Activated CD4-positive, alpha-beta T cell treated with anti-CD3 and anti-CD28 coated beads for 24 hours (primary cell): ENCODE measurements around the gene DOLK.

ENCODE experiments used
- DNase-seq, 2 donors: peaks; one replicate each; pipeline ENCODE4 v3.0.0-alpha.2; 2020; ENCODE audit warnings: low read depth in 2 of 2

The DOLK gene

DNA sequence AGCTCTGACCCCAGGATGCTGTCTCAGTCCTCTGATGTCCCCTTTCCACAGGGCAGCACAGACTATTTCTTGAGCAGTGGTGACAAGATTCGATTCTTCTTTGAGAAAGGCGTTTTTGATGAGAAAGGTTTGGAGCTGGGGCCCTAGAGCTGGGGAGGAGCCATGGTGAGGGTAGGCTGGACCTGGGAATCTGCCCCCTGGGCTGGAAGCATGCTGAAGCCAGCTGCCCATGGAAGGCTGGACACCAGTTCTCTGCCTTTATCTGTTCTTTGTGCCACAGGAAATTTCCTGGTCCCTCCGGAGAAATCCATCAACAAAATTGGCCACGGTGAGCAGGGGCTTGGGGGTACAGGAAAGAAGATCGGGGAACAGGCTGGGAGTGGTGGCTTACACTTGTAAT is 13.7 kb downstream of the DOLK start:
- no peak for DNase-seq

DNA sequence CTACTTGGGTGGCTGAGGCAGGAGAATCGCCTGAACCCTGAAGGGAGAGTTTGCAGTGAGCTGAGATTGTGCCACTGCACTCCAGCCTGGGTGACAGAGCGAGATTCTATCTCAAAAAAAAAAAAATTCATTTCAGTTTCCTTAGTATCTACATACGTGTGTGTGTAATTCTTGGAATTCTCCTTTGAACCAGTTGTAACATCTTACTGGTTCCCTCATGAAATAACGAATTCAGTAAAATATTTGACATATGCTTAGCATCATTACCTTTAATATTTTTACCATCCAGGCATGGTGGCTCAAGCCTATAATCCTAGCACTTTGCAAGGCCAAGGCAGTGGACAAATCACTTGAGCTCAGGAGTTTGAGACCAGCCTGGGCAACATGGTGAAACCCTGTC is 17.8 kb downstream of the DOLK start:
- no peak for DNase-seq

DNA sequence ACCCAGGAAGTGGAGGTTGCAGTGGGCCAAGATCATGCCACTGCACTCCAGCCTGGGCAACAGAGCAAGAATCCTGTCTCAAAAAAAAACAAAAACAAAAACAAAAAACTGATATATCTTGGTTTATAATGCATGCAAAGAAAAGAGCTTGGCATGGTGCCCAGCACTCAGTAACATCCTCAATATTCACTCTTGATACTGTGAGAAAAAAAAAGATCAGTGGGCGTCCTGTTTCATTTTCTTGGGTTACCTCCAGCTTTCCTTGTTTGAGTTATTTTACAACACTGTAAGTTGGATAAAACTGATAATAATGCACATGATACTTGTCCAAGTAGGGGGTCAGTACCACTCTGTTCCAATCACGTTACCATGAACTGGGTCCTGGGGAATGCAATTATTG is 18.8 kb downstream of the DOLK start:
- DNase-seq, result no peak

DNA sequence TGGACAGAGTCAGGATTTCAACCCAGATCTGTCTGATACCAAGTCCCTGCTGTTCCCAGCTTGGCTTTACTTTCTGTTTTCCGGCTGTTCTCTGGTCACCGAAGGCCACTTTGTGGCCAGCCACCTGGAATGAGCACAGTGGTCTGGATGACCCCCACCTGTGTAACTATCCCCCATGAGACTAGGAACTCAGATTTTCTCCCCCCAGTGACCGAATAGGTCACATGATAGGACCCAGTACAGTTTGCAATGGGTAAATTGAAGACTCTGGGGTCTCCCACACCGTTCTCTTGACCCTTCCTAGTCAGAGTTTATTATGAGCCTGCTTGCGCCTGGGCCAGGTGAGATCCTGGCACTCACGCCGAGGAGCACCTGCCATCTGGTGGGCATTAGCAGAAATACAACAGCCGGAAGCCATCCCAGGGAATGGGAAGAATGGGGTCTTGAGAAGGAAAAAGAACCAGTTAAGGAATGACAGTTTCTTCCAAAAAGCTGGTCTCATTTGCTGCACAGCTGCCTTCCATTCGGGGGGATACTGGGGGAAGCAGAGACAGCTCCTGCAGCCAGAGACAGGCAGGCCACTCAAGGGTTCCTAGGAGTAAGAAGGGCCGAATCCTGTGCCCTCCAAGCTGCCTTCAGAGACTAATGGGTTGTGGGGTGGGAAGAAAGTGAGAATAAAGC is 19.5 kb downstream of the DOLK start:
- DNase-seq, result peak; percentile 27 to 33

DNA sequence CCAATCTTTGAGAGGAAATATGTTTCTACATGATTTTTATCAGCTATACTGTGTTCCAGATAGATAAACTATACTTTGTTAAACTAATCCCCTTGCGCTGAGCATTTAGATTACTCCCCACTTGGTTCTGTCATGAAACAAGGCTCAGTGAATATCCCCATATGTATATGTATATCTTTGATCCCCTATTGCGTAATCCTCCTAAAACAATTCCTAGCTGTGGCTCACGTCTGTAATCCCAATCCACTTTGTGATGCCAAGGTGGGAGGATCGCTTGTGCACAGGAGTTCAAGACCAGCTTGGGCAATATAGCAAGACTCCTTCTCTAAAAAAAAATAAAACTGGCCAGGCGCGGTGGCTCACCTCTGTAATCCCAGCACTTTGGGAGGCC is 23.9 kb downstream of the DOLK start:
- DNase-seq, result no peak

DNA sequence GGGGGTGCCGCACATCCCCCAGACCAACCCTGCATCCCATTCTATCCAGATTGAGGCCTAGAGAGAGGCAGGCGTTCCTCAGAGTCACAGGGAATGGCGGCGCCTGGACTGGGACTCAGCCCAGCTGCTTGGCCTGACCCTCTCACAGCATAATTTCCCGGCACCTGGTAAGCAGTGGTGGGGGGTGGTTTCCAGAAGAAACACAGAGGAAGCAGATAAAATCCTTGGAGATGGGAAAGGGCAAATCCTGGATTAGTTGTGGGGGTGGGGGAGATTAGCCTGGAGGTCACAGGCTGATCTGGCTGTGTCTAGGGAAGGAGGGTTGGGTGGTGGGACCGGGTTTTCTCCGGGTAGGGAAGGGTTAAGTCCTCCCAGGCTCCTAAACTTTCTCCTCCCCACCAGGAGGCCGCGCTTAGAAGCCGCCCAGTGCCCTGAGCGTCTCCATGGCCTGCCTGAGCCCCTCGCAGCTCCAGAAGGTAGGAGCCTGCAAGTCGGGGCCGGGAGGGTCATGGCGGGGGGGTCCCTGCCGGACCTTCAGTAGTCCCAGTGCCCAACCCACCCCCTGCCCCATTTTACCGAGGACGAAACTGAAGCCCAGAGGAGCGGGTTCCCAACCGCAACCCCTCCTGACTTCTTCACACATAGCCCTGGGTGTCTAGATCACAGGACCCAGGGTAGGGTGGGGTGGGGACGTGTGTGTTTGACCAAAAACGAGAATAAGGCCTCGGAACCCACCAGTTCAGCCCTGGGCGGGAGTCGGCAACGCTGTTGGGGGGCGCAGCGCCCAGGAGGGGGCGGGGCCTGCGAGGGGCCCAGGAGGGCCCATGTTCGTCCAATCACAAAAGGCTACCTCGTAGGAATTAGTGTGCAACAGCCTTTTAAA is 25.3 kb downstream of the DOLK start:
- no peak for DNase-seq

DNA sequence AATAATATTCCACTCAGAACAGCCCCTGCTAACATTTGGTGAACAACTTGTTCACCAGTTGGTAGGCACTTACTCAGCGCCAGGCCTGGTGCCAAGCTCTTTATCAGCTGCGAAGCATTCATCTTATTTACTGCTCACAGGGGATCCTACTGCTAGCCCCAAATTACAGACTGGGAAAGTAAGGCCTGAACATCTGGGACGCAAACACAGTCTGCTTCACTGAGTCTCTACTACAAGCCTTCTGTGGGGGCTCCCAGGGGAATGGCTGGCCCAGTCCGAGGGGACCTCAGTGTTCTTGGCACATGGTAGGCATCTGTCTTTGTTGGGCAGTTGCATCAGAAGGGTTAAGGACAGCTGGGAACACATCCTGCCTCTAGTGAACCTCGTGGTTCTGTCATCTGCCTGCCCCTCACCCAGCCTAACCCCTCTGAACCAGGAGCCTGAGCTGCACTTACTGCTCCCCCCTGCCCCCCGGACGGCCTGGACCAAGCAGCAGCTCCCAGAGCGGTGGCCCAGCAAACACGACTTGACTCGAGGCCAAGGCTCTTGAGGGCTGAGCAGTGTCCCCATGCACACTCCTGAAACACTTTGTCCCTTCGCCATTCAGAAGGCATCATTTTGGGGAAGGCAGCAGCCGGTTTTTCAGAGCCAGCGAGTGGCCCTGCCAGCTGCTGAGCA is 26.9 kb downstream of the DOLK start, which contains the start of gene PHYHD1:
TSS of gene PHYHD1 (plus strand) at position 602 of the 678 bp plus-strand sequence. CDS start 1,342 bp downstream, outside the sequence.
- DNase-seq, result no peak

DNA sequence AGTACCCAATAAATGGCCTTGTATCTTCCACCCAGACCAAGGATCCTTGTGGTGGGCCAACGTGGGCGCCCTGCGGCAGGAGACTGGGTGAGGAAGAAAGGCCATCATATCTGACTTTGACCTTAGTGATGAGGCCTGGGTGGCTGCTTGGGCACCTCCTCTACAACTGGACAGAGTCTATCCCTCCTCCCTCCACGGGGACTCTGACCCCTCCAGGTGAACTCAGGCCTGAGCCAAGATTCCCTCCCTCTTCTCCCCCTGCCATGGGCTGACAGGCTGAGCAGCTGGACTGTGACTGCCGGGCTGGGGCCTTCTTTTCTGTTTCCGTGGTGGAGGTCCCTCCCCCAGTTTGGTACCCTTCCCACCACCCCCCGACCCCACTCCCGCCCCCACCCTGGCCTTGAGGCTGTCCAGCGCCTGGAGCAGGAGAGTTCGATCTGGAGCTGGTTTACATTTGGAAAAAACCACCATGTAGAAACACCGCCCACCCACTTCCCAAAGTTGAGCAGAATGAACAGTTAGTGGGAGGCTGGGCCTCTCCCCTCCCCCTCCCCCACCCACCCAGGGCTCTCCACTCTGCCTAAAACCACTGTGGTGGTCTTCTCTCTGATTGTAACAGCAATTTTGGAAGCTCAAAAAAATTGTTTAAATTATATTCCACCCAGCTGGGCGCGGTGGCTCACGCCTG is 27.9 kb downstream of the DOLK start:
- DNase-seq, result no peak

DNA sequence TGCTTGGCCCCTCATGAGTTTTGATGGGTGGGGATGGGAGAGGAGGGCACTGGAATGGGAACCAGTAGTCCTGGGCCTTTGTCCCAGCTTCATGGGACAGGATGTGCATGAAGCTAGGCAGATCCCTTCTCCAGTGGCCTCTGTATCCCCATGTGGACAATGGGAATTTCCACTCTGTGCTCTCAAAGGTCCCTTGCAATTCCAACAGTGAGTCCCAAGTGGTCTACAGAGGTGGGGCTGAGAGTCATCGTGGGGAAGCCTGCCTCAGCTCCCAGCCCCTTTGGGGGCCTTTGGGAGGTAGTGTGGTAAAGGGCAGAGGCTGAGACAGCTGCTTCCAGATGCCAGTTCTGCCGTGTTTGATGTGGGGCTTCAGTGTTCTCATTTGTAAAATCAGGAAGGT is 28.5 kb downstream of the DOLK start:
- DNase-seq, result no peak

DNA sequence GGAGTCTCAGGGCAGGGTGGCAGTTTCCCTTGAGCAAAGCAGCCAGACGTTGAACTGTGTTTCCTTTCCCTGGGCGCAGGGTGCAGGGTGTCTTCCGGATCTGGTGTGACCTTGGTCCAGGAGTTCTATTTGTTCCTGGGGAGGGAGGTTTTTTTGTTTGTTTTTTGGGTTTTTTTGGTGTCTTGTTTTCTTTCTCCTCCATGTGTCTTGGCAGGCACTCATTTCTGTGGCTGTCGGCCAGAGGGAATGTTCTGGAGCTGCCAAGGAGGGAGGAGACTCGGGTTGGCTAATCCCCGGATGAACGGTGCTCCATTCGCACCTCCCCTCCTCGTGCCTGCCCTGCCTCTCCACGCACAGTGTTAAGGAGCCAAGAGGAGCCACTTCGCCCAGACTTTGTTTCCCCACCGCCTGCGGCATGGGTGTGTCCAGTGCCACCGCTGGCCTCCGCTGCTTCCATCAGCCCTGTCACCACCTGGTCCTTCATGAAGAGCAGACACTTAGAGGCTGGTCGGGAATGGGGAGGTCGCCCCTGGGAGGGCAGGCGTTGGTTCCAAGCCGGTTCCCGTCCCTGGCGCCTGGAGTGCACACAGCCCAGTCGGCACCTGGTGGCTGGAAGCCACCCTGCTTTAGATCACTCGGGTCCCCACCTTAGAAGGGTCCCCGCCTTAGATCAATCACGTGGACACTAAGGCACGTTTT is 30.1 kb downstream of the DOLK start:
- no peak for DNase-seq

DNA sequence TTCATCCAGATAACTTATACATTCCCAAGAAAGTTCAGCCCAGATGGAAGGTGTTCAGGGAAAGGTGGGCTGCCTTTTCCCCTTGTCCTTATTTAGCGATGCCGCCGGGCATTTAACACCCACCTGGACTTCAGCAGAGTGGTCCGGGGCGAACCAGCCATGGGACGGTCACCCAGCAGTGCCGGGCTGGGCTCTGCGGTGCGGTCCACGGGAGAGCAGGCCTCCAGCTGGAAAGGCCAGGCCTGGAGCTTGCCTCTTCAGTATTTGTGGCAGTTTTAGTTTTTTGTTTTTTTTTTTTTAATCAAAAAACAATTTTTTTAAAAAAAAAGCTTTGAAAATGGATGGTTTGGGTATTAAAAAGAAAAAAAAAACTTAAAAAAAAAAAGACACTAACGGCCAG is 30.7 kb downstream of the DOLK start:
- DNase-seq, result no peak

DNA sequence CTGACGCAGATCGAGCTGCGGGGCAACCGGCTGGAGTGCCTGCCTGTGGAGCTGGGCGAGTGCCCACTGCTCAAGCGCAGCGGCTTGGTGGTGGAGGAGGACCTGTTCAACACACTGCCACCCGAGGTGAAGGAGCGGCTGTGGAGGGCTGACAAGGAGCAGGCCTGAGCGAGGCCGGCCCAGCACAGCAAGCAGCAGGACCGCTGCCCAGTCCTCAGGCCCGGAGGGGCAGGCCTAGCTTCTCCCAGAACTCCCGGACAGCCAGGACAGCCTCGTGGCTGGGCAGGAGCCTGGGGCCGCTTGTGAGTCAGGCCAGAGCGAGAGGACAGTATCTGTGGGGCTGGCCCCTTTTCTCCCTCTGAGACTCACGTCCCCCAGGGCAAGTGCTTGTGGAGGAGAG is 31.2 kb downstream of the DOLK start:
- DNase-seq, result no peak

DNA sequence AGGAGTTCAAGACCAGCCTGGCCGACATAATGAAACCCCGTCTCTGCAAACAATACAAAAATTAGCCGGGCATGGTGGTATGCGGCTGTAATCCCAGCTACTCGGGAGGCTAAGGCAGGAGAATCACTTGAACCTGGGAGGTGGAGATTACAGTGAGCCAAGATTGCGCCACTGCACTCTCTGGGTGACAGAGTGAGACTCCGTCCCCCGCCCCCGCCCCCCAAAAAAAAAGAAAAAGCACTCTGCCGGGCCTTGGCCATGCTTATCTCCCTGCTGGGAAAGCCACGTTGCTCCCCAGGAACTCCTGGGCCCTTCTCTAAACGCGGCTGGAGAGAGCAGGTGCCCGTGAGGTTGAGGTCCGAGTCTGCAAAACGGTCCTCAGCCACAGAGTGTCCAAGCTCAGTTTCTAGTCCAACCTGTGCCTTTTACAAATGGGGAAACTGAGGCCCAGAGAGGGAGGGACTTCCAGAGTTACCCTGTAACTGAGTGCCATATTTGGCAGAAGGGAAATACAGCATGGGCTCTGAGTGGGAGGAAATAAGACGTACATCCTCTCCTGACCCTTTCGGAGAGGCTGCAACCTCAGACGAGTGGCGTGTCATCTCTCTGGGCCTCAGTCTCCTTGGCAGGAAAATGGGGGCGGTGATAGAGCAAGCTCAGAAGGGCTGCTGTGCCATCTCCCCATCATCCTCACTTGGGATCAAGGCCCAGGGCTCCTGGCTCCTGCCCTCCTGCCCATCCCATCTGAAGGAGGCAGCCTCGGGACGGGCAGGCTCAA is 33.2 kb downstream of the DOLK start:
- DNase-seq, result no peak

DNA sequence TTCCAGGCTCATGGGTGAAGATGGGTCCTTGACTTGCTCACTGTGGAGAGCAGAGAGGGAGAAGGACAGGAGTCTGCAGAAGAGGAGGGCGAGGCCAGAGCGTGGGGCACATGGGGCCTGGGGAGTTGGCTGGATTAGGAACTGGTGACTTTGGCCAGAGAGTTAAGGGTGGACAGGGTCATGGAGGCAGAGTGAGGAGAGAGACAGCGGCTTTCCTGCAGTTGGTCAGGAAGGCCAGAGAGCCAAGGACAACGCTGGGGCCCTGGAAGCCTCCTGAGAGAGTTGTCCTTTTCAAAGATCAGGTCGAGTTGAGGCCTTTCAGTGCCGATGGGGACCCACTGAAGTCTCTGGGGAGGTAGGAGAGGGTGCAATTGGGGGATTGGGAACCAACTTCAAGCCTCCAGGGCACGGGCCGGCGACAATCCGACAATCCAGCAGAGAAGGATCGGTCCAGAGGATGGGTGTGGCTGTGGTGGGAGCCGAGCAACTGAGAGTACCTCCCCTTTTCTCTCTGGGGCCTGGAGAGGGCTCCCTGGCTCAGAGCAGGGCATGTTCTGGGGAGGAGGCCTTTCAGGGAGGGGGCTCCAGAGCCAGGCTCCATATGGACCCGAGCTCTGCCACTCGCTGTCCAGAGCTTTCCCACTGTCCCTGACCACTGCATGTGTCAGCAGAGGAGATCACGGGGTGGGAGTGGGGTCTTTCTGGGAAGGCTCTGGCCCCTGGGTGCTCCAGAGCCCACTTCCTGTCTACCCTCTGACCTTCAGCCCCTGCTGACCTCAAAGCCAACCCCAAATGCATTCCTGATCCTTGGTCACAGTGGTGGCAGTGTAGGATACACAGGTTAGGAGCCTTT is 34.1 kb downstream of the DOLK start:
- no peak for DNase-seq

DNA sequence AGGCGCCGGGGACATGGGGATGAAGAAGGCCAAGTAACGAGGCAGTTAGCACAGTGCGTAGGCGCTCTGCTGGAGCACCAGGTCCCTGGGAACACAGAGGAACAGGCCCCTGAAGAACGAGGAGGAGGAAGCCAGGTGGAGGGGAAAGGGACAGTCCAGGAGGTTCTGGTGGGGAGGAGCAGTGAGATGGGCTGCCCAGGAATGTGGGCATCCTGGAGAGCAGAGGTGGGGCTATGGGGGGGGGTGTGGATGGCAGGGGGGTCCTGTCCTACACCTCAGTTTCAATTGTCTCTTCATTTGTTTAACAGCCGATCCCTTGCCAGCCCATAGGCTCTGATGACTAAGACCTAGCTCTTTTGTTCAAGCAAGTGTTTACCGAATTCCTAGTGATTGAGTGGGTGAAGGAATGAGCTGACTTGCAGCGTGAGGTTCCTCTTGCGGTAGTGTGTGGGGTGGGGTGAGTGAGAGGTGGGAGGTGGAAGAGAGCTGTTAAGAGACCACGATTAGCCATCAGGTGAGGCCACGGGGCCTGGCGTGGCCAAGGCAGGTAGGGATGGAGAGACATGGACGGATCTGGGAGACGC is 35.0 kb downstream of the DOLK start:
- no peak for DNase-seq

DNA sequence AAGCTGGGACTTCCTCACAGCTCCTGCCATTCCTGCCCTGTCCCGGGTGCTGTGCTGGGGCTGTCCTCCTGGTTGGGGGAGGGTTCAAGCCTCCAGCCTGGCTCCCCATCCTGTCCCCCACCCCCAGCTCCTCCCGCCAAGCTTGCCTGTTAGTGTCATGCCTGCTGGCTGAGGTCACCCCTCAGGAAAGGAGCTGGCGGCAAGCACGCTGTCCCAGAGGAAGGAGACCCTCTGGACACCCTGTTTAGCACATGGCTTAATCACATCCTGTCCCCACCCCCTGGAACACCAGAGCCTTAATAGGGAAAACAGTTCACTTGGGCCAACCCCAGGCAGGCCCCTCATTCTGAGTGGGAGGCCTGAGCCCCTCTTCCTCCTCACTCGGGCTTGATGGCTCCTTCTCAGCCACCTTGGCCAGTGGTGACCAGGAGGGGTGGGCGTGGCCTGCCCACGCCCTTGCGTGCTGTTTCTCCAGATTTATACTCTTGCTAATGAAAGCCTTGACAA is 35.8 kb downstream of the DOLK start:
- no peak for DNase-seq

DNA sequence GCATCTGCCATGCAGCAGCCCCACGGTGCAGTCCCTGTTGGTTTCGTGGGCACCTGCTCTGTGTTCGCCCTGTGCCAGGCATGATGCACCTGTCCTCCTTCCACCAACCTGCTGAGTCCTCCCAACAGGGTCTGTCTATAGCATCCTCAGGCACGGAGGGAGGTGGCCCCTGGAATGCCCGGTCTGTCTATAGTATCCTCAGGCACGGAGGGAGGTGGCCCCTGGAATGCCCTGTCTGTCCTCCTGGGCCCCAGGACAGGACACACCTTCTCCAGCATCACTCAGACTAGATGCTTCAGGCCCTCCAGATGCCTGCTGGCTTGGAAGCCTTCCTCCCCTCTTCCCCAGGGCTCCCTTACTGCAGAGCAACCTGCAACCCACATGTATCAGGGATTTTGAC is 36.5 kb downstream of the DOLK start:
- no peak for DNase-seq

DNA sequence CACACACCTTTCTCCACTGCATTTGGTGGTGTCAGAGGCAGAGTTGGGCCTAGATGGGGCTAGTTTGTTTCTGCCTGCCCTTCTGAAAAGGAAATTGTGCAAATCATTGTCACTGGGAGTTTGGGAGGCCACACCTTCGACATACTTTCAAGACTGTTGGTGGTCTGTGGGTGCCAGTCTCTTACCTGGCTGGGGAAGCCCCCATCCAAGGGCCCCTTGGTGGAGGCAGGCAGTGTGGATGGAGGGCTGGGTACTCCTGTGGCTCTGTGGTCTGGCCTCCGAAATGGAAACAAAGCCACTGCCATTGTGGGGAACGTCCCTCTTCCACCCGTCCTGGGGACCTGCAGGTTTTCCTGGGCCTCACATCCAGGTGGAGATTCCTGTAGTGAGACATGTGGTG is 37.5 kb downstream of the DOLK start:
- no peak for DNase-seq

DNA sequence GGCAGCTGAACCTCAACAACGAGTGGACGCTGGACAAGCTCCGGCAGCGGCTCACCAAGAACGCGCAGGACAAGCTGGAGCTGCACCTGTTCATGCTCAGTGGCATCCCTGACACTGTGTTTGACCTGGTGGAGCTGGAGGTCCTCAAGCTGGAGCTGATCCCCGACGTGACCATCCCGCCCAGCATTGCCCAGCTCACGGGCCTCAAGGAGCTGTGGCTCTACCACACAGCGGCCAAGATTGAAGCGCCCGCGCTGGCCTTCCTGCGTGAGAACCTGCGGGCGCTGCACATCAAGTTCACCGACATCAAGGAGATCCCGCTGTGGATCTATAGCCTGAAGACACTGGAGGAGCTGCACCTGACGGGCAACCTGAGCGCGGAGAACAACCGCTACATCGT is 39.0 kb downstream of the DOLK start:
- no peak for DNase-seq
